Activated CD4-positive, alpha-beta memory T cell treated with anti-CD3 and anti-CD28 coated beads for 36 hours (primary cell): ENCODE measurements around the gene ZNF501. TPM values are rescaled to one million over a fixed set of nuclear protein-coding genes. Genes with fewer than 3 reads are reported as not detected.
A peak's percentile ranks its signal among the peaks of the same experiment; 100 is the strongest.

Source experiments
- CTCF ChIA-PET: fragments of 350-600 bp; sonication (Branson Sonifier 250); formaldehyde crosslinking; loops from one replicate; lab custom pipeline; 2021; ENCODE audit warnings: antibody characterized with exemption, inconsistent platforms; lab: Charles Lee
- POLR2A ChIA-PET: fragments of 350-600 bp; sonication (Branson Sonifier 250); formaldehyde crosslinking; loops from one replicate; lab custom pipeline; 2021; ENCODE audit warnings: antibody characterized with exemption; lab: Charles Lee
- DNase-seq: peaks from one replicate; pipeline ENCODE4 v3.0.0-alpha.2; 2020
- H3K27ac Mint-ChIP-seq: one replicate; pipeline ENCODE4 v1.8.0; 2021; ENCODE audit warnings: mixed read lengths
- H3K27me3 Mint-ChIP-seq: one replicate; pipeline ENCODE4 v1.8.0; 2021; ENCODE audit warnings: mixed read lengths
- H3K36me3 Mint-ChIP-seq: one replicate; pipeline ENCODE4 v1.8.0; 2021; ENCODE audit warnings: mixed read lengths
- H3K4me1 Mint-ChIP-seq: one replicate; pipeline ENCODE4 v1.8.0; 2021; ENCODE audit warnings: low read depth, mixed read lengths
- H3K4me3 Mint-ChIP-seq: one replicate; pipeline ENCODE4 v1.8.0; 2021; ENCODE audit warnings: mild to moderate bottlenecking, mixed read lengths
- H3K9me3 Mint-ChIP-seq: one replicate; pipeline ENCODE4 v1.8.0; 2021; ENCODE audit warnings: mixed read lengths
- intact Hi-C: fragments of 100-400 bp; cut with micrococcal nuclease; formaldehyde crosslinking; loops from one replicate; pipeline ENCODE4 v1.15.1; 2023
- total RNA-seq, 2 experiments: library from RNA; stranded (reverse); gene quantifications; one replicate each; pipeline ENCODE4 v1.2.3, GENCODE V29; 2021

ZNF501 gene
- total RNA-seq, result 1 to 10 TPM; 1.5 to 2.6 TPM

DNA sequence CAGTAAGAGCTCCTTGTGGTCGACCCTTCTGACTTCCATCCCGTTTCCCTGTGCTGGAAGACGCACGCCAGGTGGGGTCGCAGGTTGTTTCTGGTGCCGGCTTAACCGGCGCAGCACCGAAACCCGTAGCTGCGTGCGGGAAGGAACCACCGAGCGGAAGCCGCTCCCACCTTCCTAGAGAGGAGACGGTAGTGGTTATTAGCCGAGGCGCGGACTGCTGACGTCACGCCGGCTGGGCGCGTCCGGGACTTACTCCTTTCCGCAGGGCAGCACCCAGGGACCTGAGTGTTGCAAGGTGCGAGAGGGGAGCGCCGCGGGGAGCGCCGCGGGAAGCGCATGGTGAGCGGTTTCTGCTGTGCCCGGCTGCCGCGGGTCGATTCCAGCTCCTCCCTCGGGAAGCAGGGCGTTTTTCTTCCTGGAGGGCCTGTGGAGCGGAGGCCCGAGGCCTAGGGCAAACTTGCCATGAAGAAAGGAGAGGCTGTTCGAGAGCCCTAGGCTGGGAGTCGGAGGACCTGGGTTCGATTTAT, at the start of gene ZNF501:
Gene ZNF501, plus strand, starts transcription at position 252 of the 527 bp plus-strand sequence. CDS start 4,787 bp downstream, outside the sequence.
- DNase-seq, result peak; percentile 92
- POLR2A ChIA-PET, result interaction anchor here (0.9 to 2.6 kb wide), 2 partner anchors 33 to 133 kb away, joined by 3 to 11 read pairs; partner anchors contain the start of genes KIAA1143 and KIF15
- Mint-ChIP-seq H3K4me3 (peak within 1 kb of the TSS; percentile 91), H3K27ac (peak within 1 kb of the TSS; percentile 10), H3K9me3 (peaks cover 79% of the 10 kb centered on the region), H3K36me3 (peaks cover 72% of the 10 kb centered on the region), H3K27me3 (no peaks in the 10 kb centered on the region), H3K4me1 (peaks cover 10% of the 10 kb centered on the region)
- intact Hi-C loops, result loop anchor here (1.0 to 5.0 kb wide), 4 partner anchors 17 to 102 kb away; partner anchors contain the start of genes KIAA1143, KIF15, ZNF197 and ZNF502
- CTCF ChIA-PET, result interaction anchor here (1.3 kb wide), 1 partner anchor 16 kb away, joined by 5 read pairs; no protein-coding TSS in a partner anchor

DNA sequence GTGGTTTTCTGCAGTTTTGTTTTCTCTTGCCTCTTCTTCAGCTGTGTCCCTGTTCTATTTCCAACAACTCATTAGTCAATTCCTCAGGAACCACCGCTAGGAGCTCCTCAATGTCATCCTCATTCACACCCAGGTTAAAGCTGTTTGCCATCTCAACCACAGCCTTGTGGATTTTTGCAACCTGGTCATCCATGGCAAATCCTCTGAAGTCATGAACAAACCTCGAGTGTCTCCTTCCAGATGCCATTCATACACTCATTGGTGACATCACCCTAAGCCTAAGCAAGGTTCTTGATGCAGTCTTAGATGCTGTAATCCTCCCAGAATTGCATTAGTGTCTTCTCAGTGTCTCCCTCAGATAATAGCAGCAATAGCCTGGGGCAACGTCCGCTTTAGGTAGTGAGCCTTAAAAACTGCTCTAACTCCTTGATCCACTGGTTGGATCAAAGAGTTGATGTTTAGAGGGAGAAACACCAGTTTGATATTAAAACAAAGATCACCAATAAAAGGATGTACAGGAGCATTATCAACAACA, 48.4 kb upstream of the ZNF501 start:
- CTCF ChIA-PET, result no interaction called here
- H3K4me1 Mint-ChIP-seq, result peaks cover 11% of the 10 kb centered on the region
- H3K4me3 Mint-ChIP-seq, result no peak overlapping the region
- intact Hi-C loops, result no loop called here
- POLR2A ChIA-PET, result no interaction called here
- H3K27ac Mint-ChIP-seq, result no peak overlapping the region
- H3K27me3 Mint-ChIP-seq, result peaks cover 10% of the 10 kb centered on the region
- H3K36me3 Mint-ChIP-seq, result peaks cover 36% of the 10 kb centered on the region
- H3K9me3 Mint-ChIP-seq, result peaks cover 30% of the 10 kb centered on the region
- DNase-seq, result no peak

DNA sequence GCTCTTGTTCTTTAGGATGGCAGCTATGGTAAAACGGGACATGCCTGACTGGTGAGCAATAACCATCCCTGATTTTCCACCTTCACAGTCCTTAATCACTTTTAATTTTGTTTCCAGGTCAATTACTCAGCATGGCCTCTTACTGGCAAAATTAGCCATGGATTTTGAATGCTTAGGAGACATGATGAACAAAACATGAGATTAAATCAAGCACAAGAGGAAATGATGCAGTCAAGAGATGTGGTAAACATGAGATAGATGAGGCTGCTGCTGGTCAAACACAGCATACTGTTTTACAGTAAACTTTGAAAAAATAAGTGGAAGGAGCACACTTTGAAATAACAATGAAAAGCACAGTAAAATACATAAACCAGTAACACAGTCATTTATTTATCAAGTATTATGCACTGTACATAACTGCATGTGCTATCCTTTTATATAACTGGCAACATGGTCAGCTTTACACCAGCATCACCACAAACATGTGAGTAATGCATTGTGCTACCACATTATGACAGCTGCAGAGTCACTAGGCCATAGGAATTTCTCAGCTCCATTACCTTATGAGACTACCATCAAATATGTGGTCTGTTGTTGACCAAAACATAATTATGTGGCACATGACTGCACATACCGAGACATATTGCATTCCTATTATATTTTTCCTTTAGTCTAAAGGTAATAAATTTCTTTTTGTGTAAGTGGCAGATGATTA, 47.1 kb upstream of the ZNF501 start:
- peaks cover 11% of the 10 kb centered on the region for H3K4me1 Mint-ChIP-seq
- ChIA-PET POLR2A (no interaction called here), CTCF (no interaction called here)
- DNase-seq, result no peak
- H3K4me3 Mint-ChIP-seq, result no peak overlapping the region
- H3K36me3 Mint-ChIP-seq, result peaks cover 43% of the 10 kb centered on the region
- peaks cover 19% of the 10 kb centered on the region for H3K27me3 Mint-ChIP-seq
- intact Hi-C loops, result no loop called here
- H3K27ac Mint-ChIP-seq, result no peak overlapping the region
- peaks cover 39% of the 10 kb centered on the region for H3K9me3 Mint-ChIP-seq

DNA sequence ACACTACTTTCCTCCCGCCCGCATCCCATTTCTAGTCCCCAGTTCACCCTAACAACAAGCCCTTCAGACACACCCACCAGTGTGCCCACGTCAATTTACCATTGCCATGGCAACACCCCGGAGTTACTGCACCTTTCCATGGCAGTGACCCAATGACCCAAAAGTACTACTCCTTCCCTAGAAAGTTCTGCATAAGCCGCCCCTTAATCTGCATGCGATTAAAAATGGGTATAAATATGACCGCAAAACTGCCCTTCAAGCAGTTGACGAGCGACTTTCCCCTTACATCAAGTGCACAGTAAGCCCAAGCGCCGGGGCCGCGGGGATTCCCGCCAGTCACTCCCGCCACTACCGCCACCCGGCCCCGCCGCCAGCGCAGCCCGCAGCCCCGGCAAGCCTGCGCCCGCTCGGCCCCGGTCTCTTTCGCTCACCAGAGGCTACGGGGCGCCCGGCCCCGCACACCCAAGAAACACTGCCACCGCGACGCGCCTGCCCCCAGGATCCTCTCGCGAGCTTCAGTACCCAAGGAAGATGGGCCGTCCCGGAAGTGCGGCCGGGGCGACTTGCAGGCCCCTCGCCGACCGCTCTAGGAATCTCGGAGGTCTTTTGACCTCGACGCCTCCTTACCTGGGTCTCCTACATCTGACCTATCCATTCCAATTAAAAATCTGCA, 44.2 kb upstream of the ZNF501 start:
- POLR2A ChIA-PET, result no interaction called here

DNA sequence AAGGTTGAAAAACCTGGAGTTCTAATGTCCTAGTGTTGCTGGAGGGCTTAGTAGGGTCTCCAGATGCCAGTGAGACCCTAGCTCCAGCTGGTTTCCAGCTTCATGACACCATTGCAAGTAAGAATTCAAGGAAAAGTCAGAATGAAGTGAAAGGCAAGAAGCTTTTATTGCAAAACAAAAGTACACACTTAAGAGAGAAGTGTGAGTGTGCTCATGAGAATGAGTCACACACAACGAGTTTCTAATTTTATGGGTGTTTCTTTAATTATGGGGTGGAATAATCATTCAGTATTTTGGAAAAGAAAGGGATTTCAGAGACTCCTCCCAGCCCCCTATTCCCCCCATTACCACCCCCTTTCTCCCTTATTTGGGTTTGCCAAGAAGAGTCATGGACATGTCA, 41.5 kb upstream of the ZNF501 start:
- H3K4me3 Mint-ChIP-seq, result no peak overlapping the region
- intact Hi-C loops, result no loop called here
- no peak overlapping the region for H3K27ac Mint-ChIP-seq
- peaks cover 11% of the 10 kb centered on the region for H3K4me1 Mint-ChIP-seq
- POLR2A ChIA-PET, result no interaction called here
- H3K27me3 Mint-ChIP-seq, result peaks cover 40% of the 10 kb centered on the region
- H3K9me3 Mint-ChIP-seq, result peaks cover 28% of the 10 kb centered on the region
- CTCF ChIA-PET, result no interaction called here
- peaks cover 38% of the 10 kb centered on the region for H3K36me3 Mint-ChIP-seq
- no peak for DNase-seq

More for the DNA sequence above, 44.2 kb upstream of the ZNF501 start:
- peaks cover 50% of the 10 kb centered on the region for H3K36me3 Mint-ChIP-seq
- DNase-seq, result peak; percentile 68
- no peak overlapping the region for H3K27ac Mint-ChIP-seq
- H3K9me3 Mint-ChIP-seq, result peaks cover 41% of the 10 kb centered on the region
- peaks cover 30% of the 10 kb centered on the region for H3K27me3 Mint-ChIP-seq
- CTCF ChIA-PET, result no interaction called here
- intact Hi-C loops, result loop anchor here (1.0 kb wide), 2 partner anchors 44 to 61 kb away; partner anchors contain the start of gene ZNF501
- H3K4me3 Mint-ChIP-seq, result peak overlapping the region; percentile 70
- peaks cover 11% of the 10 kb centered on the region for H3K4me1 Mint-ChIP-seq

DNA sequence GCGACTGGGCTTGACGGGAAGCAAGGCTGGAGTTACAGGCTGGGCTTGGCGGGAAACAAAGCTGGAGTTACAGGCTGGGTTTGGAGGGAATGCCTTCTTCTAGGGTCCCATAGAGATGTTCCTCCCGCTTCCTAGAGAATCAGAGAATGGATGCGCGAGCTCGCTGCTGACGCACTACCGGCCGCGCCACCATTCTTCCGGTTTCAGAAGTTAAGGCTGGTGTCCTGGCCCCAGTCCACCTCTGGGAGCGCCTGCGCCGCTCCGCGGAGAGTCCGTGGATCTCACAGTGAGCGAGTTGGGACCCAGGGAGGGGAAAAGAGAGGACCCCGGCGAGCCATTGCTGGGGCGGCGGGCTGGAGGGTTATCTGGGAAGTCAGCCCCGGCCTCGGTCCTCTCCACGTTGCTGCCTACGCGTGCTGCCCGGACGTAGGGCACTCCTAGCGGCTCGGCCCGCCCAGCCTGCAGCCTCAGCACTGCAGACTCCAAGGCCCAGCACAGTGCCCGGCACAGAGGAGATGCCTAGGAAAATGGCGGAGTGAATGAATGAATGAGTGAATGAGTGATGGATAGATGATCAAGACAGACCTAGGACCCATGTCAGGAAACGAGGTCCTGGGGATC, 16.9 kb upstream of the ZNF501 start, which contains the start of gene ZNF502:
Gene ZNF502, plus strand, starts transcription at position 206 of the 621 bp plus-strand sequence. CDS start 7,602 bp downstream, outside the sequence.
- no peak within 1 kb of the TSS for H3K27ac Mint-ChIP-seq
- H3K27me3 Mint-ChIP-seq, result peaks cover 12% of the 10 kb centered on the region
- intact Hi-C loops, result loop anchor here (1.0 kb wide), 1 partner anchor 17 kb away; the partner anchor contains the start of gene ZNF501
- ChIA-PET POLR2A (no interaction called here), CTCF (interaction anchor here (0.8 to 1.0 kb wide), 2 partner anchors 17 to 389 kb away, joined by 3 to 5 read pairs; partner anchors contain the start of gene ZNF501)
- peak within 1 kb of the TSS; percentile 80 for H3K4me3 Mint-ChIP-seq
- peaks cover 3% of the 10 kb centered on the region for H3K4me1 Mint-ChIP-seq
- peaks cover 56% of the 10 kb centered on the region for H3K9me3 Mint-ChIP-seq
- DNase-seq, result peak; percentile 73
- H3K36me3 Mint-ChIP-seq, result peaks cover 37% of the 10 kb centered on the region

DNA sequence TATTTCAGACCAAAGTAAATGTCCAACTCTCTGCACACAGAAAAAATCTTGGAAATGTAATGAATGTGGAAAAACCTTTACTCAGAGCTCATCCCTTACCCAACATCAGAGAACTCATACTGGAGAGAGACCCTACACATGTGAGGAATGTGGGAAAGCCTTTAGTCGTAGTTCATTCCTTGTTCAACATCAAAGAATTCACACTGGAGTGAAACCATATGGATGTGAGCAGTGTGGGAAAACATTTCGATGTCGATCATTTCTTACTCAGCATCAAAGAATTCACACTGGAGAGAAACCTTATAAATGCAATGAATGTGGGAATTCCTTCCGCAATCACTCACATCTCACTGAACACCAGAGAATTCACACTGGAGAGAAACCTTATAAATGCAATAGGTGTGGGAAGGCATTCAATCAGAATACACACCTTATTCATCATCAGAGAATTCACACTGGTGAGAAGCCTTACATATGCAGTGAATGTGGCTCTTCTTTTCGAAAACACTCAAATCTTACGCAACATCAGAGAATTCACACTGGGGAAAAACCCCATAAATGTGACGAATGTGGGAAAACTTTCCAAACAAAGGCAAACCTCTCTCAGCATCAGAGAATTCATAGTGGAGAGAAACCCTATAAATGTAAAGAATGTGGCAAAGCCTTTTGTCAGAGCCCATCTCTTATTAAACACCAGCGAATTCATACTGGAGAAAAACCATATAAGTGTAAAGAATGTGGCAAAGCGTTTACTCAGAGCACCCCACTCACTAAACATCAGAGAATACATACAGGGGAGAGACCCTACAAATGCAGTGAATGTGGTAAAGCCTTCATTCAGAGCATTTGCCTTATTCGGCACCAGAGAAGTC, 8.0 kb upstream of the ZNF501 start:
- POLR2A ChIA-PET, result no interaction called here
- Mint-ChIP-seq H3K27me3 (no peaks in the 10 kb centered on the region), H3K4me3 (no peak overlapping the region), H3K36me3 (peaks cover 69% of the 10 kb centered on the region), H3K4me1 (no peaks in the 10 kb centered on the region), H3K27ac (no peak overlapping the region), H3K9me3 (peaks cover 81% of the 10 kb centered on the region)
- intact Hi-C loops, result no loop called here
- CTCF ChIA-PET, result no interaction called here
- DNase-seq, result no peak

DNA sequence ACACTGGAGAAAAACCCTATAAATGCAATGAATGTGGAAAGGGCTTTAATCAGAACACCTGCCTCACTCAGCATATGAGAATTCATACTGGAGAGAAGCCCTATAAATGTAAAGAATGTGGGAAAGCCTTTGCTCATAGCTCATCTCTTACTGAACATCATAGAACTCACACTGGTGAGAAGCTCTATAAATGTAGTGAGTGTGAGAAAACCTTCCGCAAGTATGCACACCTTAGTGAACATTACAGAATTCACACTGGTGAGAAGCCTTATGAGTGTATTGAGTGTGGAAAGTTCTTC, 7.4 kb upstream of the ZNF501 start:
- no peak overlapping the region for H3K4me3 Mint-ChIP-seq
- H3K4me1 Mint-ChIP-seq, result no peaks in the 10 kb centered on the region
- H3K27me3 Mint-ChIP-seq, result no peaks in the 10 kb centered on the region
- ChIA-PET CTCF (no interaction called here), POLR2A (no interaction called here)
- peaks cover 80% of the 10 kb centered on the region for H3K9me3 Mint-ChIP-seq
- peaks cover 65% of the 10 kb centered on the region for H3K36me3 Mint-ChIP-seq
- intact Hi-C loops, result no loop called here
- no peak overlapping the region for H3K27ac Mint-ChIP-seq
- no peak for DNase-seq

DNA sequence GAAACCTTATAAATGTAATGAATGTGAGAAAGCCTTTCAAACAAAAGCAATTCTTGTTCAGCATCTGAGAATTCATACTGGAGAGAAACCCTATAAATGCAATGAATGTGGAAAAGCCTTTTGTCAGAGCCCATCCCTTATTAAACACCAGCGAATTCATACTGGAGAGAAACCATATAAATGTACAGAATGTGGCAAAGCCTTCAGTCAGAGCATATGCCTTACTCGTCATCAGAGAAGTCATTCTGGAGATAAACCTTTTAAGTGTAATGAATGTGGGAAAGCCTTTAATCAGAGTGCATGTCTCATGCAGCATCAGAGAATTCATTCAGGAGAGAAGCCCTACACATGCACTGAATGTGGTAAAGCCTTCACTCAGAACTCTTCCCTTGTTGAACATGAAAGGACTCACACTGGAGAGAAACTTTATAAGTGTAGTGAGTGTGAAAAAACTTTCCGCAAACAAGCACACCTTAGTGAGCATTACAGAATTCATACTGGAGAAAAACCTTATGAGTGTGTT, 5.3 kb downstream of the ZNF501 start:
- H3K9me3 Mint-ChIP-seq, result peaks cover 89% of the 10 kb centered on the region
- peaks cover 66% of the 10 kb centered on the region for H3K36me3 Mint-ChIP-seq
- peaks cover 5% of the 10 kb centered on the region for H3K4me1 Mint-ChIP-seq
- ChIA-PET CTCF (no interaction called here), POLR2A (no interaction called here)
- no peak overlapping the region for H3K27ac Mint-ChIP-seq
- DNase-seq, result no peak
- no peak overlapping the region for H3K4me3 Mint-ChIP-seq
- intact Hi-C loops, result no loop called here
- H3K27me3 Mint-ChIP-seq, result no peaks in the 10 kb centered on the region

DNA sequence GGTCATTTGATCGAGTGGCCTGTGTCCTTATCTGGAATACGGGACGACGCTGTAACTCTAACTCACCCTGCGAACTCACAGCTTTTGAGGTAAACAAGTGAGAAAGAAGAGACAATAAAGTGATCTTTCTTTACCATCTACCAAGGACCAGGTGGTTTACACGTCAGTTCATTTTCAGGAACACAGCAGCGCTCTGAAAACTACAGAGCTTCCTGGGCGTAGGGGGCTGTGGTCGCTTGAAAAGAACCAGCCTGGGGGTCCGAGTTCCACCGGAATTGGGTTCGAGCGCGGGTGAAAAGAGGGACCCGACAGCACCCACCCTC, 31.6 kb downstream of the ZNF501 start:
- Mint-ChIP-seq H3K4me3 (peak overlapping the region; percentile 92), H3K27ac (peak overlapping the region; percentile 77), H3K27me3 (no peaks in the 10 kb centered on the region), H3K4me1 (peaks cover 32% of the 10 kb centered on the region), H3K9me3 (peaks cover 25% of the 10 kb centered on the region), H3K36me3 (peaks cover 51% of the 10 kb centered on the region)
- intact Hi-C loops, result loop anchor here (1.0 to 5.0 kb wide), 5 partner anchors 32 to 249 kb away; partner anchors contain the start of genes TMEM42, ZNF197 and ZNF501
- ChIA-PET CTCF (interaction anchor here (0.8 kb wide), 1 partner anchor 43 kb away, joined by 3 read pairs; no protein-coding TSS in a partner anchor), POLR2A (interaction anchor here (0.6 to 2.2 kb wide), 6 partner anchors 31 to 251 kb away, joined by 3 to 11 read pairs (median 6); partner anchors contain the start of genes EXOSC7, ZDHHC3, ZNF197 and ZNF501)
- peak; percentile 11 for DNase-seq
